Esophagus squamous epithelium (tissue), 5 donors: ENCODE data around the gene PPP3CA. TPM values are rescaled to one million over a fixed set of nuclear protein-coding genes. Genes with fewer than 3 reads are reported as not detected.

Source experiments
- DNase-seq: peaks from one replicate; lab custom pipeline; 2025; lab: John Stamatoyannopoulos, UW
- H3K27ac ChIP-seq, 4 donors: fragments of 200-600 bp; sonication (generic); one replicate each; pipeline ENCODE4 v1.5.1; 2016 to 2019; ENCODE audit warnings: mild to moderate bottlenecking in 1 of 4
- H3K27me3 ChIP-seq, 4 donors: fragments of 200-600 bp; sonication (generic); 1 replicate in 3 of 4; 2 replicates in 1 of 4; pipeline versions ENCODE4 v1.5.1 to v1.6.0; 2017 to 2021; ENCODE audit warnings: antibody characterized with exemption in 1 of 4
- H3K36me3 ChIP-seq, 3 donors: fragments of 200-600 bp; sonication (generic); one replicate each; pipeline ENCODE4 v1.5.1; 2016 to 2019
- H3K4me1 ChIP-seq, 3 donors: fragments of 200-600 bp; sonication (generic); one replicate each; pipeline ENCODE4 v1.5.1; 2017 to 2019
- H3K4me3 ChIP-seq, 4 donors: fragments of 200-600 bp; sonication (generic); 1 replicate in 3 of 4; 2 replicates in 1 of 4; pipeline ENCODE4 v1.5.1; 2016 to 2019; ENCODE audit warnings: mild to moderate bottlenecking in 2 of 4, moderate library complexity in 1 of 4
- H3K9me3 ChIP-seq, 3 donors: fragments of 200-600 bp; sonication (generic); one replicate each; pipeline ENCODE4 v1.5.1; 2016 to 2019
- POLR2A ChIP-seq, 4 donors: fragments of 450-650 bp; IDR thresholded peaks; one replicate each; pipeline ENCODE4 v1.6.1; 2017; ENCODE audit warnings: antibody characterized with exemption in 4 of 4, mild to moderate bottlenecking in 4 of 4, moderate library complexity in 3 of 4
- WGBS, 2 donors: methylation state at CpG; one replicate each; pipeline ENCODE4 v1.1.5; 2018; 5-methylcytosine and 5-hydroxymethylcytosine counted together
- intact Hi-C: fragments of 100-400 bp; cut with DNase I; formaldehyde crosslinking; loops from one replicate; pipeline ENCODE4 v1.15.0; 2022
- total RNA-seq, 4 donors: library from RNA; depleted of rRNA; stranded (reverse); fragments of >200 nt; gene quantifications; one replicate each; pipeline ENCODE4 v1.1.0, GENCODE V29; 2016
- TF ChIP-seq, protein P1 (sequence below), 6 experiments: fragments of 450-650 bp in 4 of 6; fragments of 200-600 bp in 2 of 6; sonication (generic) in 2 of 6; IDR thresholded peaks; one replicate each; pipeline ENCODE4 v1.5.1; 2016 to 2019; ENCODE audit warnings: antibody characterized with exemption in 6 of 6, mild to moderate bottlenecking in 4 of 6, moderate library complexity in 4 of 6
- donor health status: DM: yes; HTN: yes; CAD: no.

The PPP3CA gene
- total RNA-seq, 4 donors from 2014 or later: 13.3 to 25.7 (median 17.5) TPM

DNA sequence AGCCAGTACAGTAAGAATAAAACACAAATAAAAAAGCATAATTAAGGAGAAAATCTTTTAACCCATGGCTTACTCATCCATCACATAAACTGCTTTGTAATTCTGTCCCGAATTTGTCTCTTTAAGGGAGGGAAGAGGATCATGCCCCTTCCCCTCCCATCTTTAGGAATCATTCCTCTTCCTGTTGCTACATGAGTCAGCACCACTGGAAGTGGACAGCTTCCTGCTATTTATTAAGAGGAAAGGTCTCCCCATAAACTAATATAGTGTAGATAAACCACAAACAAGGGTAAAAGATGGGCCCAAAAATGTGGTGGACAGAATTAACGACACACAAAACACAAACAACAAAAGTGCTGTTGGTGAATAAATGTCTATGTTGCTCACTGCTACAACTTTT is 75.8 kb downstream of the PPP3CA start:
- WGBS, 2 donors: 46 to 54% methylated on average over 2 of the region's 2 CpGs
- Histone ChIP-seq H3K27ac (no peak overlapping the region), H3K4me3 (no peak overlapping the region), H3K27me3 (no peaks in the 10 kb centered on the region), H3K9me3 (no peaks in the 10 kb centered on the region), H3K36me3 (no peaks in the 10 kb centered on the region), H3K4me1 (peaks cover 0 to 4% (median 0%) of the 10 kb centered on the region in 3 donors)
- TF ChIP-seq POLR2A (IDR thresholded peaks at IDR 0.05): no peak
- no peak for DNase-seq
- intact Hi-C loops: no loop called here

DNA sequence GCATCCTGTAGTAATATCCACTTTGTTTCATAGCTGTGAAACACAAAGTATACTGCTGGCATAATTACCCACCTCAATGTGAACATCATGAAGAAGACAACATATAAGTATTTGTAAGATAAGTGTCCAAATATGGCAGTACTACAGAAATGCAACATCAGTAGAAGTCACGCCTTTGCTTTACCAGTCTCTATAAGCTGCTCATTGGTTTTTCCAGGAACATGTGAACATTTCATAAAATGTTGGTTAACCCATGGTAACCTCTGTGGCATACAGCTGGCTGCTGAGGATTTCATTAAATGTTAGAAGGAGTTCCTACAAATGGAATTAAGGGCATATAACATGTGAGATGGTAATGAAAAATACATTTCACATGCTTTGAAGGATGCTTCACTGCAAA is 77.6 kb downstream of the PPP3CA start:
- H3K27me3 ChIP-seq: no peaks in the 10 kb centered on the region
- DNase-seq: no peak
- intact Hi-C loops: no loop called here
- TF ChIP-seq, protein P1, sequence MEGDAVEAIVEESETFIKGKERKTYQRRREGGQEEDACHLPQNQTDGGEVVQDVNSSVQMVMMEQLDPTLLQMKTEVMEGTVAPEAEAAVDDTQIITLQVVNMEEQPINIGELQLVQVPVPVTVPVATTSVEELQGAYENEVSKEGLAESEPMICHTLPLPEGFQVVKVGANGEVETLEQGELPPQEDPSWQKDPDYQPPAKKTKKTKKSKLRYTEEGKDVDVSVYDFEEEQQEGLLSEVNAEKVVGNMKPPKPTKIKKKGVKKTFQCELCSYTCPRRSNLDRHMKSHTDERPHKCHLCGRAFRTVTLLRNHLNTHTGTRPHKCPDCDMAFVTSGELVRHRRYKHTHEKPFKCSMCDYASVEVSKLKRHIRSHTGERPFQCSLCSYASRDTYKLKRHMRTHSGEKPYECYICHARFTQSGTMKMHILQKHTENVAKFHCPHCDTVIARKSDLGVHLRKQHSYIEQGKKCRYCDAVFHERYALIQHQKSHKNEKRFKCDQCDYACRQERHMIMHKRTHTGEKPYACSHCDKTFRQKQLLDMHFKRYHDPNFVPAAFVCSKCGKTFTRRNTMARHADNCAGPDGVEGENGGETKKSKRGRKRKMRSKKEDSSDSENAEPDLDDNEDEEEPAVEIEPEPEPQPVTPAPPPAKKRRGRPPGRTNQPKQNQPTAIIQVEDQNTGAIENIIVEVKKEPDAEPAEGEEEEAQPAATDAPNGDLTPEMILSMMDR (IDR thresholded peaks at IDR 0.05): no peak
- no peak for TF ChIP-seq POLR2A (IDR thresholded peaks at IDR 0.05)
- no peak overlapping the region for H3K4me3 ChIP-seq
- H3K9me3 ChIP-seq: no peaks in the 10 kb centered on the region
- no peaks in the 10 kb centered on the region for H3K36me3 ChIP-seq
- H3K4me1 ChIP-seq: peaks cover 0 to 18% (median 8%) of the 10 kb centered on the region in 3 donors
- H3K27ac ChIP-seq: no peak overlapping the region
- WGBS, 2 donors: 70 to 92% methylated on average over 1 of the region's 1 CpG

DNA sequence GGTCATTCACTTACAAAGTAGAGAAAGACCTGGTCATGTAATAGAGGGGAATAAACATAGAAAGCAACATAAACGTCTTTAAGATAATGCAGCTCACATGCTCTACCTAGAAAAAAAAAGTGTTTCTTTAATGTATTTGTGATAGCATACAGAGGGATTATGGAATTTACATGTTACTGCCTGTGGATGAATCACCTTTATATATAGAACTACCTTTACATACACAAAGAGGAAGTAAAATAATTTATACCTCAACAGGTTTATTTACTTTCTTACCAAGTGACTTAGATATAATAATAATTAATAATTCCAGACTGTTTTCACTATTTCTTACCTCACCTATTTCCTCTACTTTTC is 81.5 kb downstream of the PPP3CA start:
- peak overlapping the region in 1 of 4 donors; percentile 39 for H3K27ac ChIP-seq
- no peaks in the 10 kb centered on the region for H3K27me3 ChIP-seq
- no peaks in the 10 kb centered on the region for H3K9me3 ChIP-seq
- intact Hi-C loops: no loop called here
- WGBS, 2 donors: 44% methylated on average over 1 of the region's 1 CpG
- DNase-seq: no peak
- no peak for TF ChIP-seq POLR2A (IDR thresholded peaks at IDR 0.05)
- TF ChIP-seq, protein P1 (IDR thresholded peaks at IDR 0.05): no peak
- H3K4me3 ChIP-seq: no peak overlapping the region
- peaks cover 1 to 29% (median 8%) of the 10 kb centered on the region in 3 donors for H3K4me1 ChIP-seq
- no peaks in the 10 kb centered on the region for H3K36me3 ChIP-seq

DNA sequence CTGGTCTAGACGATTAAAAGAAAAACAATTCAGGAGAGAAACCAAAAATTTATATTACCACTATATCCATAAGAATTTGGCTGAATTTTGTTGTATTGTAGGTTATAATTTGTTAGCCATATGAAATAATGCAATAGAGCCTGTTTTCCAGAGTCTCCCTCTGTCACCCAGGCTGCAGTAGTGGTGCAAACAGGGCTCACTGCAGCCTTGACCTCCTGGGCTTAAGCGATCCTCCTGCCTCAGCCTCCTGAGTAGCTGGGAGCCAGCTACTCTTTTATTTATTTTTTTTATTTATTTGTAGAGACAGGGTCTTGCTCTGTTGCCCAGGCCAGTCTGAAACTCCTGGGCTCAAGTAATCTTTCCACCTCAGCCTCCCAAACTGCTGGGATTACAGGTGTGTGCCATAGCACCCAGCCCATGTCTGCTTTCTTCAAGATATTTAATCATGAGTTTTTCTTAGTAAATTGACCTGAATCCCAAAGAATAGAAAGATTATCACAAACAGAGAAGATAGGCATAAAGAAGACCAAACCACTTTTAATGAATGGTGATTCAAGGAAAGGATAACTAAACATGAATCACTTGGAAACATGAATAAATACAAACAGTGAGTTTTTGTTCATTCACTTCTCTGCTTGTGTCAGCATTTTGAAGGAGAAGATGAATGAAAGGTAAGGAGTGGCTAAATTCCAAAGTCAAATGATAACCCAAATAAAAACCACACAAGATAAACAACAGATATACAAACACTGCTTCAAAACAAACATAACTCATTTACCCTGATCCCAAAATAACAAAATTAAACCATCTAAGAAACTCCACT is 82.1 kb downstream of the PPP3CA start:
- Histone ChIP-seq H3K27me3 (no peaks in the 10 kb centered on the region), H3K4me3 (no peak overlapping the region), H3K27ac (peak overlapping the region in 1 of 4 donors; percentile 39), H3K9me3 (no peaks in the 10 kb centered on the region), H3K4me1 (peaks cover 5 to 35% (median 8%) of the 10 kb centered on the region in 3 donors), H3K36me3 (no peaks in the 10 kb centered on the region)
- DNase-seq: no peak
- WGBS, 2 donors: 71 to 76% methylated on average over 2 of the region's 2 CpGs
- TF ChIP-seq POLR2A (IDR thresholded peaks at IDR 0.05): no peak
- TF ChIP-seq, protein P1 (IDR thresholded peaks at IDR 0.05): no peak
- intact Hi-C loops: no loop called here

DNA sequence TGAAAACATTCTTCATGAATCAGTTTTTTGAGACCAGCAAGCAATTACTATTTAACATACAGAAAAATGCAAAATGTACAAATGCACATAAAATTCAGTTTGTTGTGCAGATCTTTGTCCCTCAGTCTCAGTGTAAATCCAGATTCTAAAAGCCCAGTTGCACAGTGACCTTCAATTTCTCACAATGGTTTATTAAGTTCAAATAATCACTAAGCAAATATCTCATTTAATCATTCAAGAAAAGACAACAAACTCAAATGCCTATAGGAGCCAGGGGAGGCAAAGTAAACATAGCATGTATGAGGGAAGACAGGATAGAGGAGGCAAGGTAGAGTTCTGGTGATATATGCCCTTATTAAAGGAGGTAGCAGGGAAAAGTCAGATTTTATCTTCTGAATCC is 82.8 kb downstream of the PPP3CA start:
- TF ChIP-seq, protein P1 (IDR thresholded peaks at IDR 0.05): no peak
- no peak for TF ChIP-seq POLR2A (IDR thresholded peaks at IDR 0.05)
- H3K27ac ChIP-seq: no peak overlapping the region
- H3K27me3 ChIP-seq: no peaks in the 10 kb centered on the region
- no peaks in the 10 kb centered on the region for H3K9me3 ChIP-seq
- no peak overlapping the region for H3K4me3 ChIP-seq
- intact Hi-C loops: no loop called here
- no peak for DNase-seq
- H3K36me3 ChIP-seq: no peaks in the 10 kb centered on the region
- H3K4me1 ChIP-seq: peaks cover 5 to 41% (median 8%) of the 10 kb centered on the region in 3 donors
